ENCODE results near the gene B4GALNT4. TPM values are rescaled to one million over a fixed set of nuclear protein-coding genes. Genes with fewer than 3 reads are reported as not detected.
"Not testable (repeated sequence)": the region's sequence is repeated elsewhere in the genome, so short reads cannot be mapped to it uniquely, and the experiment has no call there.

The B4GALNT4 gene
- total RNA-seq, 1 experiment from 2014 or later: 1.4 TPM

DNA sequence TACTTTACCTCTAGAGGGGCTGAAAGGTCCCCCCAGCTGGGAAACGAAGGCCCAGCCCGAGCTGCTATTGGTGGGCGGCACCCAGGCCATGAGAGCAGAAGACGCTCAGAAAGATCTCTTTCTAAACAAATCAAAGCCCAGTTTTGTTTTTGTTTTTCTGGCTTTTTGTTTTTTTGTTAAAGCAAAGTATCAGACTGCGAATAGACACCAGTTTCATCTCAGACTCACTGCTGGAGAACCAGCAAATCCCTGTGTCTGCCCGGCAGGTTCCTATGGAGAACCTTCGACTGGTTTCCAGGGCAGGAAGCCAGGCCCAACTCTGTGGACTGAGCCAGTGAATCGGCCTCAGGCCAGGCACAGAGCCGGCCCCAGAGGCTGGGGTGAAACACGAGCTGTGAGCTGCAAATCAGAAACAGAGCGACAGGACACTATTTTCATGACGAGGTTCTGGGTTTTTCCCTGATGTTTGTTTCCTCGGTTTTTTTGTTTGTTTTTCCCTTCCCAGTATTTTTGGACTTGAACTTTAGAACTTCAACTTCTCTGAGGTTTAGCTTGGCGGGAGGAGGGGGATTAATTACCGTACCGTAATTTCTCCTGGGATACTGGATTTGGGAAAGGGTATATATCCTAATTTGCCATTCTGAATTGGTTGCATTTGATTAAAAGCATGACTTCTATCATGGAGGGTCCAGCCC, 16.0 kb upstream of the B4GALNT4 start:
- no peak for DNase-seq (ENCODE audit: low read depth, low spot score)
- in situ Hi-C loops (cut with HindIII; ENCODE audit: low pct_unique_long_range_greater_than_20kb, low sequenced_read_pairs): no loop called here

DNA sequence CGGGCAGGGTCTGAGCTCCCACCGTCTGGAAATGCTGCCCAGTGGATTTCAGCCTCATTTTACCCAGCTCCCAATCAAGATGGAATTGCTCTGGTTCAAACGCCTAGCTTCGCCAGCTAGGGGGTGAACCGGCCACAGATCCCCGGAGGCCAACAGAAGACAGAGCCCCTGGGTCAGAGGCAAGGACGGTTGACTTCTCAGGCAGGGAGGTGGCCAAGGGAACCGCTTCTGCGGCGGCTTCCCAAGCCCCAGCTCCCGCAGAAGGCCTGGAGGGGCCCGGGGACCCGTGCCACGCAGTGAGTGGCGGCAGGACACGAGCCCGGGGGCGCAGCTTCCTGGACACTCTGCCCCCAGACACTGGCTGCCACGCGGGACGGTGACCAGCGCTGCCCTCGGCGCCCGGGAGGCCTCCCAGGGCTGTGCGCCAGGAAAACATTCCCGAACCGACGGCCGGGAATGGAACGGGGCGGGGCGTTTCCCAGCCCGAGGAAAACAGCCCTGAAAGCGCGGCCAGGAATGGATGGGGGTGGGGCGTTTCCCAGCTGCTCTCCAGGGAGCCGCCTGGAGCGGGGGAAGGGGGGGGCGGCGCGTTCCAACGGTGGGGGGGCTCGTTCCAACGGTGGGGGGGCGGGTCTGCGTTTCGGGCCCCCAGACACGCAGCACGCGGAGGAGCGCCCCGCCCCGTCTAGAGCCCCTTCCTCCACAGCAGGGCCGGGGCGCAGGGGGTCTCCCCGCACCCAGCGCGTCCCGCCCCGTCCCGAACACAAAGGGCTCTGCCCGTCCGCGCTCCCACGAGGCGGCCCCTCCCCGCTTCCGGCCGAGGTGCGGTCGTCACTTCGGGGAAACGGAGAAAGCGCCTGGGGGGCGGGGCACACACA, 13.5 kb upstream of the B4GALNT4 start:
- peak; percentile 89 for DNase-seq (ENCODE audit: low read depth, low spot score)
- in situ Hi-C loops (cut with HindIII; ENCODE audit: low pct_unique_long_range_greater_than_20kb, low sequenced_read_pairs): no loop called here

GRCh38 chr11:356610-357009, 12.7 kb upstream of the B4GALNT4 start:
- no peak for DNase-seq (ENCODE audit: low read depth, low spot score)
- in situ Hi-C loops (cut with HindIII; ENCODE audit: low pct_unique_long_range_greater_than_20kb, low sequenced_read_pairs): no loop called here

DNA sequence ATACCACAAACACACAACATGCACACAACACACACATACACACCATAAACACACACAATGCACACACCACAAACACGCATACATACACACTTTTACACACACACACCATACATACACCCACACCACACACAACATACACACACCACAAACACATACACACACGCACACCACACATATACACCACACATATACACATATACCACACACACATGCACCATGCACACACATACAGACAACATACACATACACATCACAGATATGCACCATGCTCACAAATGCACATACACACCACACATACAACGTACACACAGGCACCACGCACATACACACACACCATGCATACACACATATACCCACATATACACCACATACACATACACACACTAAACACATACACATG, 11.7 kb upstream of the B4GALNT4 start:
- in situ Hi-C loops (cut with HindIII; ENCODE audit: low pct_unique_long_range_greater_than_20kb, low sequenced_read_pairs): no loop called here

DNA sequence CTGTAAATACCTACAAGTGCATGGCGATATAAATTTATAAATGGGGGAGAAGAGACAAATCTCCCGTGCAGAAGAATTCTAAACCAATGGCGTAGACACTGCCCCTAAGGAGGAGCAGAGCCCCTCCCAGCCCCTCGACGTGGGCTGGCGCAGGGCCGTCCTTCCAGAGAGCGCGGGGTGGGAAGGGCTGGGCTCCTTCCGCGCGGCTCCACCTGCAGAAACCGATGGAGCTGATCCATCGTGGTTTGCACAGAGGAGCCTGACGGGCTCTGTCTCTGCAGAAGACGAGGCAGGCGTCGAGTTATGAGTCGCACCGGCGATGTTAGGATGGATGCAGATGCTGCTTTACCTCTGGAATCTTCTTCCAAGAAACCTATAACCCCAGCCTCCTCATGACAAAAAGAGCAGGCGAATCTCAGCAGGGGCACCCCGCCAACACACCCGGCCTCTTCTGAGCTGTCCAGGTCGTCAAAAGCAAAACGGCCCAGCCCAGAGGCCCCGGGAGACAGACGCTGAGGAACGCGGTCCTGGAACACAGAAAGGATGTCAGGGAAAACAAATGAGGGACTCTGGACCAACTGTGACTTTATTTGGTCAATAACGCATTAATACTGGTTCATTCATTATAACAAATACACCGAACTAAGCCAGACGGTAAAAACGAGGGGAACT, 11.0 kb upstream of the B4GALNT4 start:
- DNase-seq (ENCODE audit: low read depth, low spot score): no peak
- in situ Hi-C loops (cut with HindIII; ENCODE audit: low pct_unique_long_range_greater_than_20kb, low sequenced_read_pairs): no loop called here

More for the DNA sequence above, 11.7 kb upstream of the B4GALNT4 start:
- no peak for DNase-seq (ENCODE audit: low read depth, low spot score)

GRCh38 chr11:359181-359714, 10.1 kb upstream of the B4GALNT4 start:
- in situ Hi-C loops (cut with HindIII; ENCODE audit: low pct_unique_long_range_greater_than_20kb, low sequenced_read_pairs): no loop called here

GRCh38 chr11:360326-361280, 8.7 kb upstream of the B4GALNT4 start:
- no peak for DNase-seq (ENCODE audit: low read depth, low spot score)
- in situ Hi-C loops (cut with HindIII; ENCODE audit: low pct_unique_long_range_greater_than_20kb, low sequenced_read_pairs): no loop called here

More at GRCh38 chr11:359181-359714, 10.1 kb upstream of the B4GALNT4 start:
- DNase-seq (ENCODE audit: low read depth, low spot score): no peak

GRCh38 chr11:362642-363442, 6.5 kb upstream of the B4GALNT4 start:
- no peak for DNase-seq (ENCODE audit: low read depth, low spot score)
- in situ Hi-C loops (cut with HindIII; ENCODE audit: low pct_unique_long_range_greater_than_20kb, low sequenced_read_pairs): no loop called here

GRCh38 chr11:363443-363805, 5.9 kb upstream of the B4GALNT4 start:
- in situ Hi-C loops (cut with HindIII; ENCODE audit: low pct_unique_long_range_greater_than_20kb, low sequenced_read_pairs); DNase-seq (ENCODE audit: low read depth, low spot score): not testable (repeated sequence)

GRCh38 chr11:363948-364761, 5.1 kb upstream of the B4GALNT4 start:
- in situ Hi-C loops (cut with HindIII; ENCODE audit: low pct_unique_long_range_greater_than_20kb, low sequenced_read_pairs): no loop called here
- DNase-seq (ENCODE audit: low read depth, low spot score): peak; percentile 12

- in situ Hi-C loops (cut with HindIII; ENCODE audit: low pct_unique_long_range_greater_than_20kb, low sequenced_read_pairs): no loop called here
- DNase-seq (ENCODE audit: low read depth, low spot score): no peak
These were observed 4.1 kb upstream of the B4GALNT4 start for GRCh38 chr11:364991-365725.

- in situ Hi-C loops (cut with HindIII; ENCODE audit: low pct_unique_long_range_greater_than_20kb, low sequenced_read_pairs): no loop called here
These were observed 3.5 kb upstream of the B4GALNT4 start for GRCh38 chr11:365831-366230.

DNA sequence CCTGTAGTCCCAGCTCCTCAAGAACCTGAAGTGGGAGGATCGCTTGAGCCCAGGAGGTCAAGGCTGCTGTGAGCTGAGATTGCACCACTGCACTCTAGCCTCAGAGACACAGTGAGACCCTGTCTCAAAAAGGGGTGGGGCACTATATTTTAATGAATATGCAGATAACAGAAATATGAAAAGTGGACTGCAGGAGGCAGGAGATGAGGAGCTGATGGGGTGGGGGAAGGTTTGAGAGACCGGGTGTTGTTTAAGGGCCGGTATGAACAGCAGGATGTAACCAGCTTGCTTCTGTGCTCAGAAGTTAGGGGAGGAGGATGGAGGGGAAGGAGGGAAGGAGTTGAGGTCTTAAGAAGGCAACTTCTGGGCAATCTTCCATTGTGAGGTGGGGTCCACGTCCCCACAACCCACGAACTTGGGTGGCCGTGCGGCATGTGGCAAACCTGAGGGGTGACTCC, 1.3 kb upstream of the B4GALNT4 start:
- no peak for DNase-seq (ENCODE audit: low read depth, low spot score)
- in situ Hi-C loops (cut with HindIII; ENCODE audit: low pct_unique_long_range_greater_than_20kb, low sequenced_read_pairs): no loop called here

More at GRCh38 chr11:365831-366230, 3.5 kb upstream of the B4GALNT4 start:
- DNase-seq (ENCODE audit: low read depth, low spot score): no peak

DNA sequence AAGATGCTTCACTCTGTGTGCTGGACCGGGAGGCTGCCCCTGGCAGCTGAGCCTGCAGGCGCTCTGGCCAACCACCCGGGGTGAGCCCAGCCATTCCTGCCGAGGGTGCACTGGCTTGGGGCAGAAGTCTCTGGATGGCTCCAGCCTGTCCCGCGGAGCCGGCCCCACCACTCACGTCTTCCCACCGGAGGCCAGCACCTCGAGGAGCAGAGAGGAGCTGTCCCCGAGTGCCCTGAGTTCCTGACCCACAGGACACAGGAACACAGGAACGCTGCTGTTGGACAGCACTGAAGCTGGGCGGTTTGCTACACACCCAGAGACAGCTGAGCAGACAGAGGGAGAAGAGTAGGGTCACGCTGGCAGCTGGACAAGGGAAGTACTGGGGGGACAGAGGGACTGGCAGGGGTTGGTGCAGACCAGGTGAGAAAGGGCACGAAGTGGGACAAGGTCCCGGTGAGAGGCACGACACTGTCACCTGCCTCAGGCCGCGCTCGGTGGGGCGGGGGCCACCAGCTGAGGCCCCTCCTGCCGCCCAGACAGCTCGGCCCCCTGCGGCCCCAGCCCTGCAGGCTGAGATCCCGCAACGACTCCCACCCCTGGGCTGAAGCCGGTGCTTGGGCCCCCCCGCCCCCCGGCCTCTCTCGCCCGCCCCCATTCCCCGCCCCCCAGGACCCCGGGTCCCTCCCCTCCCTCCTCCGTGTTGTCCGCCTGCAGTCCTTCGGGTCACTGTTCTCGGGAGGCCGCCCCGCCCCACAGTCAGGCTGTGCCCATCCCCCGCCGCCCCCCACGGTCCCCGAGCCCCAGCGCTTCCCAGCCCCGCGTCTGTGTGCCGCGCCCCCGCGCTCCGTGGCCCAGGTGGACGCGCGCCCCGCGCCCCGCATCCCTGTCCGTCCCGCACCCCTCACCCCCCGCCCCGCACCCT, 624 bp upstream of the B4GALNT4 start:
- in situ Hi-C loops (cut with HindIII; ENCODE audit: low pct_unique_long_range_greater_than_20kb, low sequenced_read_pairs): no loop called here
- DNase-seq (ENCODE audit: low read depth, low spot score): no peak
